Hematopoietic multipotent progenitor cell treated with erythropoietin and hydrocortisone succinate and interleukin-3 and kit ligand, for 4 days (in vitro differentiated cells): ENCODE results near the gene COP1.

Experiments
- DNase-seq: peaks from one replicate; pipeline ENCODE4 v3.0.0-alpha.2; 2015

Gene COP1

DNA sequence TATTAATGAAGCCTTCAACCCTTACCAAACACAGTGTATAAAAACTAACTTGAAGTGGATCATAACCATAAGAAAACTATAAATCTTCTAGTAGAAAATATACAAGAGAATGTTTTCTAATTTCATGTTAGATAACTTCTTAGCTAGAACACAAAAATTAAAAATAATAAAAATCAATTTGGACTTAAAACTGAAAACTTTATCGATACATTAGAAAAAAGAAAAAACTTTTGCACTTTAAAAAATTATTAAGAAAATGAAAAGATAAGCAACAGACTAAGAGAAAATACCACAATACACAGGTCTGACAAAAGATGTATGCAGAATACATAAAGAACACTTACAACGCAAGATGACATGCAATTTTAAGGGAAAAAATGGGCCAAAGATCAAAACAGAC is 8.7 kb downstream of the COP1 start:
- DNase-seq, result no peak

DNA sequence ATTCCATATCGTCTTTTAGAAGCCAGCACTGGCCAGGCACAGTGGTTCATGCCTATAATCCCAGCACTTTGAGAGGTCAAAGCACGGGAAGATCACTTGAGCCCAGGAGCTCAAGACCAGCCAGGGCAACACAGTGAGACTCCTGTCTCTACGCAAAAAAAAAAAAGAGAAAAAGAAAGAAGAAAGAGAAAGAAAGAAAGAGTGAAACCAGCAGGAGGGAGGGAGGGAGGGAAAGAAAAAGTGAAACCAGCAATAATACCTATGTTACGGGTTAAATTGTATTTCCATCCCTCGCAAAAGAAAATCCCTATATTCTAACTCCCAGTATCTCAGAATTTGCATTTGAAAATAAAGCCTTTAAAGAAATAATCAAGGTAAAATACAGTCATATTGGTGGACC is 10.4 kb downstream of the COP1 start:
- DNase-seq, result no peak

DNA sequence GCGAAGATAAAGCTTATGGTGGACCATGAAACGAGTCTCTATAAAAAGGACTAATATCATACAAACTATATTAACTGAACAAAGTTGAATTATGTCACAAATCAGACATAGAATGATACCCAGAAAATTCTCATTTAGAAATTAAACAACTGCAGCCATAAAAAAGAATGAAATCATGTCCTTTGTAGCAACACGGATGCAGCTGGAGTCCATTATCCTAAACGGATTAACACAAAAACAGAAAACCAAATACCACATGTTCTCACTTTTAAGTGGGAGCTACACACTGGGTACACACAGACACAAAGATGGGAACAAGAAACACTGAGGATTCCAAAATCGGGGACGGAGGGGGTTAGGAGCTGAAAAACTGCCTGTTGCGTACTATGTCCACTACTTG is 11.5 kb downstream of the COP1 start:
- DNase-seq, result no peak

DNA sequence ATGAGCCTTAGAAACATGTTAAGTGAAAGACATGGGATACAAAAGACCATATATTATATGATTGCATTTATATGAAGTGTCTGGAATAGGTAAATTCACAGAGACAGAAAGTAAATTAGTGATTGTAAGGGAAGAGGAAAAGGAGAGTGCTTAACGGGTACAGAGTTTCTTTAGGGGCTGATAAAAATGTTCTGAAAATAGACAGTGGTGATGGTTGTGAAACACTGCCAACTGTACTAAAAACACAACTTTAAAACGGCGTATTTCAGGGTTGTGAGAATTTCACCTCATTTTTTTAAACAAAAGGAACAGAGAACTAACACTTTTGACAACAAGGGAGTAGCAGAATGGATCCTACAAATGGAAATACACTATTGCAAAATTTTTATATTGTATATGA is 13.4 kb downstream of the COP1 start:
- no peak for DNase-seq

DNA sequence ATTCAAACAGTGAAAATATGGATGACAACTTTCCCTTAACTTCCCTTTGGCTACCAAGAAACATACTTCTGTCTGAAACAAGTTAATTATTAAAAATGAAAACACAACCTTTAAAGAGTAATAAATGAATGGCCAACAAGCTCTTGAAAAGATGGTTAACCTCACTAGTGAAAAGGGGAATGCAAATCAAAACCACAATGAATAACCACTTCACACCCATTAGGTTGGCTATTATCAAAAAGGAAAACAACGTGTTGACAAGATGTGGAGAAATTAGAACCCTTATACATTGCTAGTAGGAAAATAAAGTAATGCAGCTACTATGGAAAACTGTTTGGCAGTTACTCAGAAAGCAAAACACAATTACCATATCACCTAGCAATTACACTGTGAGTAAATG is 14.1 kb downstream of the COP1 start:
- DNase-seq, result no peak

DNA sequence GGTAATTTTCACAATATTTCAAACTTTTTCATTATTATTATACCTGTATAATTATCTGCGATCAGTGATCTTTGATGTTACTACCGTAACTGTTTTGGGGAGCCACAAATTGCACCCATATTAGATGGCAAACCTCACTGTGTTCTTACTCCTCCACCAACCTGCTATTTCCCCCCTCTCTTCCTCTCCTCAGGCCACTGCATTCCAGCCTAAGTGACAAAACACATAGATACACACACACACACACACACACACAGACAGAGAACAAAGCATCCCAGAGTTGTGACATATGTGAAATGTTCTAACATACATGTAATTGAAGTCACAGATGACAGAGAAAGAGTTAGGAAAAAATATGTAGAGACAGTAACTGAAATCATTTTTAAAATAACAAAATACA is 18.5 kb downstream of the COP1 start:
- no peak for DNase-seq

DNA sequence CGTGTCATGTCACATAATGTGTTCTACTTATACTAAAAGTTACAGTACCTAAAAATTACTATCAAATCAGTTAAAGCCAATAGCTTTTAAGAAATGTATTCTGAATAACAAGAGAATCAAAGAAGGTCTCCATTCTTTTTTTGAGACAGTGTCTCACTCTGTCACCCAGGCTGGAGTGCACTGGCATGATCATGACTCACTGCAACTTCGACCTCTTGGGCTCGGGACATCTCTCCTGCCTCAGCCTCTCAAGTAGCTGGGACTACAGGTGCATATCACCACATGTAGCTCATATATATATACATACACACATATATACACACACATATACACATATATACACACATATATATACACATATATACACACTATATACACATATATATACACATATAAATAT is 20.1 kb downstream of the COP1 start:
- DNase-seq, result no peak

DNA sequence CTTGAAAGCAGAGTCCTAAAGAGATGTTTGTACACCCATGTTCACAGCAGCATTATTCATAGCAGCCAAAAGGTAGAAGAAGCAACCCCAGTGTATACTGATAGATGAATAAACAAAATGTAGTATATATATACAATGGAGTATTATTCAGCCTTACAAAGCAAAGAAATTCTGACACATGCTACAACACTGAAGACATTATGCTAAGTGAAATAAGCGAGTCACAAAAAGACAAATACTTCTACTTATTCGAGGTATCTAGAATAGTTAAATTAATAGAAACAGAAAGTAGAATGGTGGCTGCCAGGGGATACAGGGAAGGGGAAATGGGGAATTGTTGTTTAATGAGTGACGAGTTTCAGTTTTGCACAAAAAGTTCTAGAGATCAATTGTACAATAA is 23.5 kb downstream of the COP1 start:
- no peak for DNase-seq

DNA sequence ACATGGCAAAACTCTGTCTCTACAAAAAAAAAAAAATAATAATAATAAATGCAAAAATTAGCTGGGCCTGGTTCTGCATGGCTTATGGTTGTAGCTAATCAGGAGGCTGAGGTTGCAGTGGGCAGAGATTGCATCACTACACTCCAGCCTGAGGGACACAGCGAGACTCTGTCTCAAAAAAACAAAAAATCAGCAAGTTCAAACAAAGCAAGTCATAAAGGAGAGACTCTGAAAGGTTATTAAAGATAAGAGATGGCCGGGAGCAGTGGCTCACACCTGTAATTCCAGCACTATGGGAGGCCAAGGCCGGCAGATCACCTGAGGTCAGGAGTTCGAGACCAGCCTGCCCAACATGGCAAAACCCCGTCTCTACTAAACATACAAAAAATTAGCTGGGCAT is 28.8 kb downstream of the COP1 start:
- DNase-seq, result peak; percentile 35

DNA sequence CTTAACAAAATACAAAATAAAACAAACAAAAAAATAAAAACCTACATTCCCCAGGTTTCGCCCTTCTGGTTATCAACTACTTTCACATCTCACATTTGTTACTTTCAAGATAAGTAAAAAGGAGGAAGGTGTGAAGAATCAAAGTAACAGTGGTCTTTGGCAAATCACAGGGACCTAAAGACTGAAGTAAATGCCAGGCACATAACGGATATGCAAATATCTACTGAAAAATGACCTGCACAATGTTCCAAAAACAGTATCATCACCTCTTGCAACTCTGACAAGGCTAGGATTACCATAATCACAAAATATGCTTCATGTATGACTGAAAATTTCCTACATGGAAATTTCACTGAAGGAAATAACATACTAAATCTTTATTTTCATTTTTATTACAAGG is 29.3 kb downstream of the COP1 start:
- no peak for DNase-seq

DNA sequence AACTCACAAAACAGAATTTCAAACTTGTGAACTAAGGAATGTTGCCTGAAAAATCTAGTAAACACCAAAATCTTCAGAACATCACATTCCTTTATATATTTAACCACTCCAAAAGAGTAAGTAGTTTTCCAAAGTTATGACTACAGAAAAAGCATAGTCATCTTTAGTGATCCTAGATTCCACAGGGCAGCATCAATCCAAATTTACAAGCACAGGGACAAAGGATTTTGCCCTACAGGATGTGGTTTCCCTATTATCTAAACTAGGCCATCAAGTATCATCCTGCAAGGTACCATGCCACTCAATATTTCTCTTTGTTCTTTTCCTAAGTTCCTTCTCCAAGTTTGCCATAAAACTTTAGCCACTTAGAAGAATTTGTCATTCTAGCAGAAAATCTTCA is 33.0 kb downstream of the COP1 start:
- DNase-seq, result no peak

DNA sequence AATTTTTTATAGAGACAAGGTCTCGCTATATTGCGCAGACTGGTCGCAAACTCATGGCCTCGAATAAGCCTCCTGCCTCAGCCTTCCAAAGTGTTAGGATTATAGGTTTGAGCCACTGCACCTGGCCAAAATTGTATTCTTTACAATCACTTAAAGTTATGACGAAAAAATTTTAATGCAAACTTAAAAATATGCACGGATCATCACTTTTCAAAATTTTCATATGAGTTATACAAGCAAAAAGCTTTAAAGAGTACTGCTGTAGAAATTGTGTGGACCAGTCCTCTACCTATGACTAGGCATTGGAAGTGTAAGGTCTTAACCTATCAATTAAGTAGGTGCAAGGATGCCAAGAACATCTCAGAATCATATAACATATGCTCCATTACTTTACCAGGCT is 34.9 kb downstream of the COP1 start:
- DNase-seq, result no peak

DNA sequence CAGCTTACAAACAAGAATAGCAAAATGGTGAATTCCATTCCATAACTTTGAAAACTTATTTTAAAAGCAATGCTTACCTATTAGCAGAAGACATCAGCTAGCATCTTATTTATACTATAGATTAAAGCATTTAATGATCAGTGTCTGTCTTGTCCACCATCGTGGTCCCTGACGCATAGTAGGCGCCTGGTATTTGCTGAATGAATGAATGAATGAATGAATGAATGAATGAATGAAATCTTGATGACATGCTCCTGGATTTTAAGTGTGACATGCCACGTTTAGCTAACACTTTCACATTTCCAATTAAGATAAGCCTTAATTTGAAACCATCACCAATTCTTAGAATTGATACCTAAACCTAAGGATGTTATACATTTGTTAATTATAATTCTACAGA is 39.9 kb downstream of the COP1 start:
- DNase-seq, result no peak

DNA sequence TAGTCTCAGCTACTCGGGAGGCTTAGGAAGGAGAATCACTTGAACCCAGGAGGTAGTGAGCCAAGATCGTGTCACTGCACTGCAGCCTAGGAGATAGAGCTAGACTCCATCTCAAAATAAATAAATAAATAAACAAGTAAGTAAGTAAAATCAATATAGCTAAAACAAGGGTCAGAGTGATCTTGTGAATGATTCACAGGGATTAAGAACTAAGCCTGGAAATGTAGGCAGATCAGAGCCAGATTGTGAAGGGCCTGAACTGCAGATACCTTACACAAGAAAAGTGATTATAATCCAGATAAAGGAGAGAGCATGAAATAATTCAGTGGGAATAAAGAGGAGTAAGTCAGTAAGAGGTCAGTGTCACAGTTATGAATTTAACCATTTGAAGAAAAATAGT is 41.5 kb downstream of the COP1 start:
- no peak for DNase-seq

DNA sequence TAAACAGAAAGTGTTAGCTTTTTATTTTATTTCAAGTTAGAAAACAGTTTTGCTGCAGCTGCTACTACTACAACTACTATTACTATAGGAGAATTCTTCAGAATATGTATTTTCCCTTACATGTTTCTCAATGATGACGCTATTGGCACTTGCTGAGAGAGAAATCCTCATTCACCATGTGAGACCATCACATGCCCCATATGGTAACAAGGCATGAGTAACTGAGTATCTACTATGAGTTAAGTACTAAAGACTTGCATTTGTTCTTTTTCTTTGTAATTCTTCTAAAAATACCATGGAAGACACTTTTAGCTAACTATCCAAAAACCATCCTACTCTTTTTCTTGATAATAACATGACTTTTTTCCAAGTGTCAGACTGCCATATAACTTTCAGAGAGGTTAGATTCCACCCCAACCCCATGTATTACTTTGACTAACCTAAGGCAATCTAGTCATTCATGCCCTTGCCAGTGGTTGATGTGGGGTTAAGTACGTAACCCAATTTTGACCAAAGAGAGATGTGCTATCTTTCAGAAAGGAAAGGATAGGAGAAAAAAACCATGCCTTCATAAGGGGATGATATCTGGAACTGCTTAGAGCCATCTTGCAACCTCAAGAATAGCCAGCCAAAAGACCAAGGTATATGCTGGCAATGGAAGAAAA is 42.9 kb downstream of the COP1 start:
- no peak for DNase-seq

DNA sequence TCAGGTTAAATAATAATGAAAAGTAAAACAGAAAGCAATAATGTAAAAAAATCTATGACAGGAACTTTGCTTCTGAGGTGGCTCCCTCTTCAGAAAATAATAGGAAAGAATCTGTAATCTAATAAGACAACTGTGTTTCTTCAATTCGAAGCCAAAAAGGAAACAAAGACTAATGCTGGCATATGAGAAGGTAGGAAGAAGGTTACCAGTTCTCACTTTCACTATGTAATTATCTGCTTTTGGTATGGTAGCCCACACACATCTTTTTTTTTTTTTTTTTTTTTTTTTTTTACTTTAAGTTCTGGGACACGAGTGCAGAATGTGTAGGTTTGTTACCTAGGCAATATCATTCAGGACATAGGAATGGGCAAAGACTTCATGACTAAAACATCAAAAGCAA is 47.1 kb downstream of the COP1 start:
- no peak for DNase-seq

DNA sequence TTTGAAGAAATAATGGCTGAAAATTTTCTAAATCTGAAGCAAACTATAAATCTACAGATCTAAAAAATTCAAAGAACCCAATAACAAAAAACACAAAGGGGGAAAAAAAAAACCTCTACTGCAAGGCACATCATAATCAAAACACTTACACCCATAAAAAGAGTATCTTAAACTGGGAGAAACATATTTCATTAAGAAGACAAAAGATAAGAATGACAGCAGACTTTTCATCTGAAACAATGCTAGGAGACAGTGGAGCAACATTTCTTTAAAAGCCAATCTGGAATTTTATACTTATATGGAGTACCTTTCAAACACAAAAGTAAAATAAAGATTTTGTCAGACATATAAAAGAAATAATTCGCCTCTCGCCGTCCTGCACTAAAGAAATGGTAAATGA is 49.1 kb downstream of the COP1 start:
- DNase-seq, result peak; percentile 24

DNA sequence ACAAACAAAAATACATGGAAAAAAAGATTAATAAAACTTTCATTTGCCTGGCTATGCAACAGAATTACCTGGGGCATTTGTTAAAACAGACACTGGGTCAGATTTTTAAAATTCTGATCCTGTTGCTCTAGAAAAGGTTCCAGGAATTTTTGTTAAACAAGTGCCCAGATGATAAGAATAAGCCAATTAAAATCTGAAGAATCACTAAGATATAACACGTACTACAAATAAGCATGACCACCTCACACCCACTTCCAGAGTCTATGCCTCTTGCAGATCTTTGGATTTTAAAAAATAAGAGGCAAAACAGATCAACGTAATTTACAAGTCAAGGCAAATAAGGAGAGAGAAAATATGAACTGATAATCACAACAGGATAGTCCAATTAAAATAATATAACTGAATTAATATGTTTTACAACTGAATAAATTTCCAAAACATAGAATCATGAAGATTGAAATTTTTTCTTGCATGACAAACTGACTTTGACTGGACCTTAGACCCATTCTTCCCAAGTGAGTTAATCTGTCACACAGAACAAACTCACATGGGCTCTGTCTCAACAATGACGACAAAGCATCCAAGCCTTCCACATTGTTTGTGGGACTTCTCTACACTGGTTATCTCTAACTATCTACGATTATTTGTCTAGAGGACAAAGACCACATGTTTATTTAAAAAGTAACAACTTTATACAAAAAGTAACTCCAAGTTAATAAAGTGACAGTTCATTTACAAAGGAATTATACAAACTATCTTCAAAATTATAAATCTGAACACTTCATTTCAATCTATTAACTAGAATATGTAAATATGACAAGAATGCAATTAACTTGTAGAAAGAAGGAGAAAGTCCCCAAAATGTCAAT is 56.9 kb downstream of the COP1 start:
- DNase-seq, result no peak

DNA sequence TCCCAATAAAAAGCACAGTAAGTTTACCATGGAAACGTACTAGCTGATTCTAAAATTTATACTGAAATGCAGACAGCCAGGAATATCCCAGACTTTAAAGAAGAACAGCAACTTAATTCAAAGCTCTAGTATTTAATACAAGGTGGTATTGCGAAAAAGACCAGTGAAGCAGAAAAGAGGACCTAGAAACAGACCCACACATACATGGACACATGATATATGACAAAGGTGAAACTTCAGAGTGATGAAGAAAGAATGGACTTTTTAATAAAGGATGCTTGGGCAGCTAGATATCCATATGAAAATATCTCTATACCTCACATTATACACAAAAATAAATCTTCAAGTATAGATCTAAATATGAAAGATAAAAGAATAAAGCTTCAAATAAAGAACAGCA is 62.6 kb downstream of the COP1 start:
- no peak for DNase-seq

DNA sequence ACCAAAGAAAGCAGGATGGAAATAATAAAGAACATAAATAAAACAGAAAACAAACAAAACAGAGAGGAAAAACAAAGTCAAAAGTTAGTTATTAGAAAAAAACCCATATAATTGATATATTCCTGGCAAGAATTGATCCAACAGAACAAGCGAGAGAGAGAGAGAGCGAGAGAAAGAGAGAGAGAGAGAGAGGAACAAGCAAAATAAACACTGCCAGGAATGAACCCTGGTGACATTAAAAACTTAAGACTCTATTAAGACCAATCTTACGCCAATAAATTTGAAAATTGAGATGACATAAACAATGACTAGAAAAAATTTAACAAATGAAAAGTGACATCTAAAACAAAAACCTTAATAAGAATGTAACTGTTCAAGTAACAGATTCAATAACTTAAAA is 64.1 kb downstream of the COP1 start:
- no peak for DNase-seq

DNA sequence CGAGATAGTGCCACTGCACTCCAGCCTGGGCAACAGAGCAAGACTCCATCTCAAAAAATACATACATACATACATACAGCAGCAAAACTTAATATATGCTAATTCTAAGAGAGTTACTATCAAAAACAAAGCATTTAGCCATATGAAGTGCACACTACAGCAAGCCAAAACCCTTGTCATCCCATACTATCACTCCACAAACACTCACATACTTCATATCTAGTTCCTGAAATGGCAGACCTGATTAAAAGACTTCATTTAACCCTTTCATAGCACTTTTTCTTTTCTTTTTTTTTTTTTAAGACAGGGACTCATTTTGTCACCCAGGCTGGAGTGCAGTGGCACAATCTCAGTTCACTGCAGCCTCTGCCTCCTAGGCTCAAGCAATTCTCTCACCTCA is 65.6 kb downstream of the COP1 start:
- peak; percentile 48 for DNase-seq

DNA sequence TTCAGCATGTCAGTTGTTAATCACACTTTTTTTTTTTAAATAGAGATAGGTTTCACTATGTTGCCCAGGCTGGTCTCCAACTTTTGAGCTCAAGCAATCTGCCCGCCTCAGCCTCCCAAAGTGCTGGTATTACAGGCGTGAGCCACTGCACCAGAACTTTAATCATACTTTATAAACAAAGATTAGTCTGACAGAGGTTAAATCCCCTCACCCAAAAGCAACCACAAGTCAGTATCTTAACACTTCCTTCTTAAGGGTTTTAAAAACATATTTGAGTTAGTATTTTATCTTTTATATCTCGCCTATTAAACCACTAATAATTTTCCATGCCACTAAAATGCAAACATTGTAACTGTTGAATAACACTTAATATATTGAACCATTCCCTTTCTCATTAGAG is 70.2 kb downstream of the COP1 start:
- DNase-seq, result no peak

DNA sequence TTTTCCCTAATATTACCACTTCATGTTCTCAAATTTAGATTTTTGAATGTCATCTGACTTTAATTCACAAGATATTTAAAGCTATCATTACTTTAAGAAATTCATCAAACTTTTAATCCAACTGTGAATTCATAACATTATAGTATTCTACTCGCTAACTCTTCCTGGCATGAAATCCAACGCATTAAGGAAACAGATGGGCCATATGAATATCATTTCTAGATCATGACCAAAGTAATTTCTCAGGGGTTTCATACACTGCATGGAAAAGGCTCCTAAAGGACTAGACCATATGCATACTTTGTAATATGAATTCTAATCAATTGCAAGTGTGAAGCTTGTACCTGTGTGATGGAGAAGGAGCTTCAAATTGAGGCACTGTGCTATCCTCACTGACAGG is 72.4 kb downstream of the COP1 start:
- no peak for DNase-seq

DNA sequence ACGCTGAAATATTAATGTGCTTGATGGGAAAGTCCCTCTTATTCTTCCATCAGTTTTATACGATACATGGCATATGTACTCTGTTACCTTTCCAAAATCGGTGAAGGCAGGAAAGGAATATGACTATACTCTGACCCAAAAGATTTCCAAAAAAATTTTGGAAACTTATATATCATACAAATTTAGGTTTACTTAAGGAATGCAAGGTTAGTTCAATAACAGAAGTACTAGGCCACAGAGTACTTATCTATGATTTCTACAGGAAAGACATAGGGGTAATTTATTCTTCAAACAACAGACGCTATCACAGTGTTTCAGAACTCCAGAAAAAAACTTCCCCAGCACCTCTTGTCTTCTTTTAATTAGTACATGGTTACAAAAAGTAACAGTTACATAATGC is 84.8 kb downstream of the COP1 start:
- DNase-seq, result no peak

DNA sequence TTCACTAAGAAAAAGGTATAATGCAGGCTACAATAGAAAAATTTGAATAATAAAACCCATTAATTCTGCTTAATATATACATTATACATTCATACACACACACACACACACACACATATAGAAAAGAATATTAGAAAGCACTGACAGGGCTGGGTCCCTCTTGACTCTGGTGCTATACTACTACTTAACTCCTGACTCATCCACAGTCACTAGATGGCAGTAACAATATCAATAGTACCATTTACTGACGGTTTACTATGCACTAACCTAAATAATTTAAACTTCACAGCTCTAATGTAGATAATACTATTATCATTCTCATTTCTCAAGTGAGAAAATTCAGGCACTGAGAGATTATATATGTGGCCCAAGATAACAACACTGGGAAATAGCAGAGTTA is 87.5 kb downstream of the COP1 start:
- peak; percentile 58 for DNase-seq
